NT2/D1 (cell line): ENCODE results near the gene TDRD3.

Experiments used
- SUZ12 ChIP-seq: IDR thresholded peaks from 2 replicates; pipeline ENCODE4 v1.6.1; 2011; ENCODE audit not compliant: insufficient read length, insufficient read depth; ENCODE audit errors: extremely low read depth
- YY1 ChIP-seq: IDR thresholded peaks from 2 replicates; pipeline ENCODE4 v1.6.1; 2011; ENCODE audit not compliant: insufficient read length, insufficient read depth
- ZNF274 ChIP-seq: IDR thresholded peaks from 2 replicates; pipeline ENCODE4 v1.6.1; 2011; ENCODE audit warnings: mild to moderate bottlenecking, low read depth, low read length

DNA sequence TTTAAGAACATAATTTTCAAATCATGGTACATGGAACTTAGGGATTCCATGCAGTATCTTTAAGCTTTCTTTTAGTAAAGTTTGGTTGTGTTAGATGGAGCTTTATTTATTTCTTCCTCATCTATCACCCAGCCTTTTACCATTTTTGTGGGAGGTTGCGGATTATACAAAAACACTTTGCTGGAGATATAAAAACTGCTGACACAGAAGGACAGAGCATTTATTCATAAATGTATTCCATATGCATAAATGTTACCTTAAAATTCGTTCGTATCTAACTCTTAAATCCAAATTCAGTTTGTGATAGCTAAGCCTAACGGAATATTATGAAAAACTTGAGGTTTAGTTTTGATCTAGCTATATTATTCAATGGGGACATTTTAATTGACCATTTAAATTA lies 143.3 kb downstream of the TDRD3 start:
- TF ChIP-seq YY1 (no peak), SUZ12 (no peak), ZNF274 (no peak)
